Measurements from ENCODE around the gene HAND2.

GRCh38 chr4:173507471-173508385 is 22.3 kb downstream of the HAND2 start:
- no peak for TF ChIP-seq BHLHE40 (IDR thresholded peaks at IDR 0.05; ENCODE audit: borderline replicate concordance)
- no peak for TF ChIP-seq FOXM1 (IDR thresholded peaks at IDR 0.05; ENCODE audit: borderline replicate concordance)
- TF ChIP-seq ZNF384 (IDR thresholded peaks at IDR 0.05): no peak
- TF ChIP-seq ELF4 (IDR thresholded peaks at IDR 0.05): no peak
- TF ChIP-seq SUZ12 (IDR thresholded peaks at IDR 0.05): no peak
- no peak for TF ChIP-seq SP1 (IDR thresholded peaks at IDR 0.05)
- TF ChIP-seq ARNT (IDR thresholded peaks at IDR 0.05): no peak
